Subcutaneous abdominal adipose tissue (tissue), 5 donors: ENCODE measurements around the gene LRRFIP1.

Experiments
- H3K27ac ChIP-seq: one replicate; pipeline ENCODE4 v1.7.0; 2013; ENCODE audit warnings: low read depth, mild to moderate bottlenecking, inconsistent platforms, low read length, moderate library complexity
- H3K27me3 ChIP-seq, 5 donors: one replicate each; pipeline ENCODE4 v1.7.0; 2013; ENCODE audit warnings: low read length in 5 of 5, inconsistent platforms in 1 of 5; ENCODE audit not compliant: control insufficient read depth in 5 of 5, insufficient read depth in 4 of 5
- H3K36me3 ChIP-seq, 5 donors: one replicate each; pipeline ENCODE4 v1.7.0; 2013; ENCODE audit warnings: low read length in 5 of 5; ENCODE audit not compliant: control insufficient read depth in 5 of 5, insufficient read depth in 5 of 5
- H3K4me1 ChIP-seq, 5 donors: one replicate each; pipeline ENCODE4 v1.7.0; 2013; ENCODE audit warnings: low read length in 5 of 5, mild to moderate bottlenecking in 3 of 5, moderate library complexity in 1 of 5; ENCODE audit not compliant: control insufficient read depth in 5 of 5, insufficient read depth in 5 of 5
- H3K4me3 ChIP-seq, 5 donors: one replicate each; pipeline ENCODE4 v1.7.0; 2013; ENCODE audit warnings: low read length in 5 of 5, low read depth in 1 of 5
- H3K9ac ChIP-seq, 5 donors: one replicate each; pipeline ENCODE4 v1.7.0; 2013; ENCODE audit warnings: low read length in 5 of 5, mild to moderate bottlenecking in 4 of 5, moderate library complexity in 3 of 5
- H3K9me3 ChIP-seq, 5 donors: one replicate each; pipeline ENCODE4 v1.7.0; 2013; ENCODE audit warnings: low read length in 5 of 5; ENCODE audit not compliant: control insufficient read depth in 5 of 5
- donor health status: healthy.
- donor health status: healthy.
- donor health status: healthy.
- donor health status: healthy.
- donor health status: healthy.

LRRFIP1 gene

DNA sequence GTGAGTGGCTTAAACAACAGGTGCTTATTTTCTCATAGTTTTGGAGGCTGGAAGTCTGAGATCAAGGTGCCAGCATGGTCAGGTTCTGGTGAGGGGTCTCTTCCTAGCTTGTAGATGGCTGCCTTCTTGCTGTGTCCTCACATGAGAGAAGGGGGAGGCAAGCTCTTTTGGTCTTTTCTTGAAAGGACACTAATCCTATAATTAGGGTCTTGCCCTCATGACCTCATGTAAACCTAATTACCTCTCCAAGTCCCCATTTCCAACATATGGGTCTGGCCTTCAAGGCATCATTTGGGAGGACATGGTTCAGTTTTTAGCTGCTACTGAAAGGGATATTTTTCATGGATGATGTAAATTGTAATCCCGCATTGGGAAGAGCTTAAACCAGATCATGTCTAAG is 189.1 kb downstream of the LRRFIP1 start:
- no peaks in the 10 kb centered on the region for H3K36me3 ChIP-seq
- no peak overlapping the region for H3K4me3 ChIP-seq
- H3K9ac ChIP-seq: no peak overlapping the region
- no peaks in the 10 kb centered on the region for H3K4me1 ChIP-seq
- no peaks in the 10 kb centered on the region for H3K27me3 ChIP-seq
- no peak overlapping the region for H3K27ac ChIP-seq
- no peaks in the 10 kb centered on the region for H3K9me3 ChIP-seq

DNA sequence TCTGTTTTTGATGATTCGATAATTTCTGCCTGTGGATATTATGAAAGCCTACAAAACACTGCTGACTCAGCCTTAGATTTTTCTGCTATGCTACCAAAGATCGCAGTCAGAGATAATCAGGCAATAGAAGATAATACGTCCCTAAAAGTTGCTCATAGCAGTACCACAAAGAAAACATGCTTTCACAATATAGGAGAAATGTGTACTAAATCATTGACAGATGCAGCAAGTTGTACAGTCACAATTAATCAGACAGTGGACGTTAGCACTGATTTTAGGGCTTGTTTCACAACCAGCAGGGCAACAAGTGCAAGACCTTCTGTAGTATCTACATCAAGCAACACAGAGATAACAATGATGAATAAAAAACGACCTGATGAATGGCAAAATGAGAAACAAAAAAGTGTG is 190.7 kb downstream of the LRRFIP1 start:
- no peaks in the 10 kb centered on the region for H3K36me3 ChIP-seq

DNA sequence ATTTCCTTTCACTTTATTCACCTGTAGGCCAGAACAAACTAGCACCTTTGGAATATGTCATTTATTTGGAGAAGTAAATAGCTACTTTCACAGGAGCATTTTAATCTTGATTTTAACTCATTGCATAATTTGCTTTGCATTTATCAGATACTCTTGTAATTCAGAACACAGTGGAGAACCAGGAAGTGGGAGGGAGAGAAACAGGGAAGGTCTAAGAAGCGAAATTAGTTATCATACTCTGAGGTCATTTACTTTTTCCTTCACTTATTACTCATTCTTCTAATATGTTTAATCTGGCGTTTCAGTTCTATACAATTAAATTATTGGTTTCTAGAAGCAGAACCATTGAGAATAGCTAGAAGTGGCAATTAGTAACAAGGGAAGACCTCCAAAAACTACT is 191.8 kb downstream of the LRRFIP1 start:
- no peak overlapping the region for H3K9ac ChIP-seq
- H3K27me3 ChIP-seq: no peaks in the 10 kb centered on the region
- H3K9me3 ChIP-seq: no peaks in the 10 kb centered on the region
- H3K36me3 ChIP-seq: no peaks in the 10 kb centered on the region
- H3K27ac ChIP-seq: no peak overlapping the region
- H3K4me3 ChIP-seq: no peak overlapping the region
- H3K4me1 ChIP-seq: no peaks in the 10 kb centered on the region

More for the DNA sequence above, 190.7 kb downstream of the LRRFIP1 start:
- Histone ChIP-seq H3K27ac (no peak overlapping the region), H3K4me3 (no peak overlapping the region), H3K4me1 (no peaks in the 10 kb centered on the region), H3K9me3 (no peaks in the 10 kb centered on the region), H3K27me3 (no peaks in the 10 kb centered on the region), H3K9ac (no peak overlapping the region)

DNA sequence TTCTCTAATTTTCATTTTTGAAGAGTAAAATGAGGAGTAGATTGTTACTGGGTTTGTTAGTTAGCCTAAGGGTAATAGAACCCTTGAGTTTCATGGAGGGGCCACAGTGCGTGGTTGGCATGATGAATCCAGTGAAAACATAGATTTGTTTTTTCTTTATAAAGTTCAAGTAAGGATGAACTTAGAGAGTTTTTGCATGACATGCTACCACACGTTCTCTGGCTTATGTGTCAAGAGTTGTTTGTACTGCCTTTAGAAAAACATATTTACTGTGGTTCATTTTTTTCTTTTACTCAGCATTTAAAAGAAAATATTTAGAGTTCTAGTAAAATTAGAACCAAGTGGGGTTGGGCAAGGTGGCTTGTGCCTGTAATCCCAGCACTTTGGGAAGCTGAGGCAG is 193.0 kb downstream of the LRRFIP1 start:
- H3K4me3 ChIP-seq: no peak overlapping the region
- no peaks in the 10 kb centered on the region for H3K9me3 ChIP-seq
- H3K27me3 ChIP-seq: no peaks in the 10 kb centered on the region
- H3K9ac ChIP-seq: no peak overlapping the region
- no peaks in the 10 kb centered on the region for H3K4me1 ChIP-seq
- H3K36me3 ChIP-seq: no peaks in the 10 kb centered on the region
- no peak overlapping the region for H3K27ac ChIP-seq

DNA sequence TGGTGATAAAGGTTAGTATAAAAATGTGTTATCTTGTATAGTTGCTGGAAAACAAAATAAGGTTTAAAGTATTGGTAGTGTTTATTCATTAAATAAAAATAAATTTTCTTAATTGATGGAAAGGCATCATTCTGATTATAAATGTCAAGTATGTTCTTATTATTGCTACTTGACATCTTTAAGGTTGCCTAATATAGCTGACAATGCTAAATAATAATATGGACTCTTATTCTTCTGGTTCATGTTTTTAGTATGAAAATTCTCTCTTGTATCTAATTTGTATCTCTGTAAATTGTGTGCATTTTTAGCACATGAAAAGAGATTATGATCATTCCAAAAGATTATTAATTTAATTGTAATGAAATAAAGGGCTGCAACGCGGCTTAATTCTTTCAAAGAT is 196.2 kb downstream of the LRRFIP1 start:
- Histone ChIP-seq H3K27ac (no peak overlapping the region), H3K9me3 (no peaks in the 10 kb centered on the region), H3K27me3 (no peaks in the 10 kb centered on the region), H3K4me1 (no peaks in the 10 kb centered on the region), H3K4me3 (no peak overlapping the region), H3K9ac (no peak overlapping the region), H3K36me3 (no peaks in the 10 kb centered on the region)

DNA sequence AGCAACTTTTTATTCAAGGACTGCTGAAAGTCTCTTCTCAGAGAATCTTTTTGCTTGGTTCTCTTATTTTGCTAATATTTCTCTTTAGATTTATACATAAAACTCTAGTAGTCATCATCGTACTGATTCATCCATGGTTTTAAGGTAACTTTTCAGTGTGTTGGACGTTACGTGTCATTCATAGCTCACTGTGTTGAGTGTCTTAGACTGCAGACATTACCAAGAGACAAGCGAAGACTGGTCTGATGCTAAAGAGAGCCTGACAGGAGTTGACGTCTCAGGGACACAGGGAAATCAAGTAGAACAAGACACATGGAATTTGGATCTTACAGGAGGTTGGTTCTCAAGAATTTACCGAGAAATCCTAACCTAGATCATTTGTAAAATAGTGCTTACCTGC is 196.7 kb downstream of the LRRFIP1 start:
- H3K27me3 ChIP-seq: no peaks in the 10 kb centered on the region
- H3K9me3 ChIP-seq: no peaks in the 10 kb centered on the region
- no peaks in the 10 kb centered on the region for H3K4me1 ChIP-seq
- no peak overlapping the region for H3K27ac ChIP-seq
- no peak overlapping the region for H3K9ac ChIP-seq
- H3K36me3 ChIP-seq: no peaks in the 10 kb centered on the region
- H3K4me3 ChIP-seq: no peak overlapping the region

DNA sequence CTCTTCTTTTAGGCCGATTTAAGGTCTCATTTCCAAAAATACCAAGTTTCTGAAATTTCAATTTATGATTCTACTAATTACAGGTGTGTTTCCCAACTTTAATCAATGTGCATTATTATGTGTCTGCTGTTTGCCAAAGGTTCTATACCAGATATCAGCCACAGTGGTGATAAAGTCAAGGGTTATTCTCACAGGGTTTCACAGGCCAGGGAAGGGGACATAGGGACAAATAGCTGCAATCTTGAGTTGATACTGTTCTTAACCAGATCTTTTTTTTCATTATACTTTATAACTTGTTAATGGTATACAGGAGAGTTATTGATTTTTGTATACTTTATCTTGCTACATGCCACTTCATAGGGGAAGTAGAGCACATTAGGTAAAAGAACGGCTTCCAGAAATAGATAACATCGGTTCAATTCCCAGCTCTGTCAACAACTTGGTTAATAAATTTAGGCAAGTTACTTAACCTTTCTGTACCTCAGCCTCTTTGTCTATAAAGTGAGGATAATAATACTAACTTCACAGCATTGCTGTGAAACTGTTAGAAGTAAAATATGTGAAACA is 200.1 kb downstream of the LRRFIP1 start:
- Histone ChIP-seq H3K27ac (no peak overlapping the region), H3K4me3 (no peak overlapping the region), H3K9ac (no peak overlapping the region), H3K4me1 (no peaks in the 10 kb centered on the region), H3K9me3 (no peaks in the 10 kb centered on the region), H3K27me3 (no peaks in the 10 kb centered on the region), H3K36me3 (no peaks in the 10 kb centered on the region)
